ENCODE measurements around the gene ARL6IP6. TPM values are rescaled to one million over a fixed set of nuclear protein-coding genes. Genes with fewer than 3 reads are reported as not detected.
A peak's percentile ranks its signal among the peaks of the same experiment; 100 is the strongest.

Gene ARL6IP6
- total RNA-seq, result 10 to 100 TPM; 14.3 to 17.9 TPM
- total RNA-seq, result 28.0 to 28.6 reads per million in 2 donors

DNA sequence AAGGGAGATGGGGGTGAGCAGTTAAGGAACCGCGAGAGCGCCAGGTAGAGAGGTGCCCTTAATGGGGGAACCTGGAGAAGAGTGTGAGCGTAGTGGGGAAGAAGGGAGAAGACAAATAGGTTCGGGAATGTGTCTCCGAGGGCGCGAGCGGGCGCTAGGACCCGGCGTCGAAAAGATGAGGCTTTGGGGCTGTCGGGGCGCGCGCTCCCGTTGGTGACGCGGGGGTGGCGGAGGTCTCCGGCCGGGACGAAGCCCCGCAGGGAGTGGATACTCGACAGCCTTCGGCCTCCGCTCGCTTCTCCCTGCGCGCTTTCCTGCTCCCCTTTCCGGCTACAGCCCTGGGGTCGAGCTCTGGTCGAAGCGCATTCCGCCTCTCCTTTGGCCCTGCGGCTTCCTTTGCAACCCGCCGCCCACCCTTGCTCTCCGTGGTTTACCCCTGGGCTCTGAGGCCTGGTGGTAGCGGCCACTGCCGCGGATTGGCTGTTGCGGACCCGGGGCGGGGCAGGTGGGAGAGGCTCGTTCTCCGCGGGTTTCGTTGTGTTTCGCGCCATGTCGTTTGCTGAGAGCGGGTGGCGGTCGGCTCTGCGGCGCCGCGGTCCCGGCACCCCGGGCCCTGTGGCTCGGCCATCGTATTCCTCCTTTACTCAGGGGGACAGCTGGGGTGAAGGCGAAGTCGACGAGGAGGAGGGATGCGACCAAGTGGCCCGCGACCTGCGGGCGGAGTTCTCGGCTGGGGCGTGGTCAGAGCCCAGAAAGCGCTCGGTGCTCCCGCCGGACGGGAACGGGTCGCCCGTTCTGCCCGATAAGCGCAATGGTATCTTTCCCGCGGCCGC lies at the start of gene ARL6IP6:
TSS of gene ARL6IP6 (plus strand) at position 545 of the 833 bp plus-strand sequence. CDS start at position 550, 5 bp downstream.
- no peaks in the 10 kb centered on the region for H3K9me3 ChIP-seq (ENCODE audit: control insufficient read depth, low read length, poor library complexity, severe bottlenecking)
- peaks cover 38% of the 10 kb centered on the region for H3K4me1 Mint-ChIP-seq
- no peaks in the 10 kb centered on the region for H3K27me3 Mint-ChIP-seq
- peak within 1 kb of the TSS; percentile 100 for H3K4me3 Mint-ChIP-seq
- ATAC-seq, result peak; percentile 70
- peak within 1 kb of the TSS; percentile 100 for H3K27ac Mint-ChIP-seq
- H3K36me3 Mint-ChIP-seq (ENCODE audit: low read depth), result peaks cover 13% of the 10 kb centered on the region
- peak; percentile 88 to 90 (median 89) for DNase-seq

DNA sequence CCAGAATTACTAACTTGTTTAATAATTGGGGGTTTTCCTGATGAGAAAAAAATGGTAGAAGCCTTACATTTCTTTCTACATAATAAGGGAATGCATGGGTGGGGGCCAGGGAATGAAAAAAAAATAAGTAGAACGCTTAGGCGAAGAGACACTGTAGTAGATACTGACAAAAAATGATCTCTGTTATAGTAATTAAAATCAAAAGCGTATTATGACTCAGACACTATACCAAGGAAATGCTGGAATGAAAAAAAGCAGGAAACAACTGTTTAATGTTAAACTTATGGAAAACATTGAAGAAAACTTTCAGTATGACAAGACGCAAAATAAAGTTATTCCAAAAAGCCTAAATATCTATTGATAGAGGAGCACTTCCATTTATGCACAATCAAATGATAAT lies 44.1 kb upstream of the ARL6IP6 start:
- no peak for DNase-seq
- H3K36me3 Mint-ChIP-seq (ENCODE audit: low read depth), result peaks cover 4% of the 10 kb centered on the region
- no peaks in the 10 kb centered on the region for H3K4me1 Mint-ChIP-seq
- no peaks in the 10 kb centered on the region for H3K27me3 Mint-ChIP-seq
- H3K27ac Mint-ChIP-seq, result peak overlapping the region; percentile 51
- no peak overlapping the region for H3K4me3 Mint-ChIP-seq
- no peaks in the 10 kb centered on the region for H3K9me3 ChIP-seq (ENCODE audit: control insufficient read depth, low read length, poor library complexity, severe bottlenecking)
- no peak for ATAC-seq

DNA sequence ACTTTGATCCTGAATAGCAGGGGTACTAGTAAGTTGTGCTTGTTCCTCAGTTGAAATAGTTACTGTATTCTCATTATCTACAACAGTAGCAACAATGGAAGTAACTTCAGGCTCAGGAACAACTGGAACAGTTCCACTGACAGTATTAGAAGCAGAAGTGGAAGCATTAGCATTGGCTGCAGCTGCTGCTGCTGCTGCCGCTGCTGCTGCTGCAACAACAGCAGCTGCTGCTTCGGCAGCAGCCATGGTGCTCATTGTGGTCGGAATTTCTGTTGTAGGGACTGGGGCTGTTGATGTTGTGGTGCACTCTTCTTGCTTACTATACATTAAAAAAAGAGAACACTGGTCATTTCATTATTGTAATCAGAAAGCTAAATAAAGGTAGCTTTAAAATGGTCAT lies 42.0 kb upstream of the ARL6IP6 start:
- H3K36me3 Mint-ChIP-seq (ENCODE audit: low read depth), result peaks cover 4% of the 10 kb centered on the region
- H3K4me3 Mint-ChIP-seq, result no peak overlapping the region
- no peaks in the 10 kb centered on the region for H3K9me3 ChIP-seq (ENCODE audit: control insufficient read depth, low read length, poor library complexity, severe bottlenecking)
- no peaks in the 10 kb centered on the region for H3K27me3 Mint-ChIP-seq
- DNase-seq (no peak), ATAC-seq (no peak)
- peak overlapping the region; percentile 9 for H3K27ac Mint-ChIP-seq
- no peaks in the 10 kb centered on the region for H3K4me1 Mint-ChIP-seq

DNA sequence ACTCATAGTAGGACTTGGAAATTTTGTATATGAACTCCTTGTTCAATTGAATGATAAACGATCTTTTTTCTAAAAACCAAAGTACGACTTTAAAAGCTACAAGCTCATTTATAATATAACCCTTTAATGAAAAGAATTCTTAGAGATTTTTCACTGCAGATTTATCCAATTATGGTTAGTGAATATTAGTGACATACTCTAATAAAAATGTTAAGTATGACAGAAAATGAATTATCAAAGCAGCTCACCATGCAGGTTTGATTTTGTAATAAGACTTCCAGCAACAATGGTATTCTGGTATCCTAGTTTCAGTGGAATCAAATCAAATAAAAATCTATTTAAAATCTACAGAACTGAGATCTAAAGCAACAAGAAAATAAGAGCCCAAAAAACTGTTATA lies 39.6 kb upstream of the ARL6IP6 start:
- ATAC-seq, result no peak
- no peaks in the 10 kb centered on the region for H3K36me3 Mint-ChIP-seq (ENCODE audit: low read depth)

DNA sequence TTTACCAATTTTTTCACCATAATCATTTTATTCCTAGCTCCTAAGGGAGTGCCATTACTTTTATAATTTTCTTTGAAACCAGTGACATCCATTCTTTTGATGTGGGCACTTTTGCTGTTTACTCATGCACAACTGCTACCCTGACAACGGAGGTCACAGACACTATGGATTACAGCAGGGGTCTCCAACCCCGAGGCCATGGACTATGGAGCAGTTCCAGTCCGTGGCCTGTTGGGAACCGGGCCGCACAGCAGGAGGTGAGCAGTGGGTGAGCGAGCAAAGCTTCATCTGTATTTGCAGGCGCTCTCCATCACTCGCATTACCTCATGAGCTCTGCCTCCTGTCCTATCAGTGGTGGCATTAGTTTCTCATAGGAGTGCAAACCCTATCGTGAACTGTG lies 35.8 kb upstream of the ARL6IP6 start:
- no peak for DNase-seq
- Mint-ChIP-seq H3K27me3 (no peaks in the 10 kb centered on the region), H3K4me3 (no peak overlapping the region), H3K27ac (no peak overlapping the region), H3K36me3 (ENCODE audit: low read depth) (peaks cover 4% of the 10 kb centered on the region), H3K4me1 (peaks cover 26% of the 10 kb centered on the region)
- no peak for ATAC-seq
- H3K9me3 ChIP-seq (ENCODE audit: control insufficient read depth, low read length, poor library complexity, severe bottlenecking), result no peaks in the 10 kb centered on the region

More for the DNA sequence above, 39.6 kb upstream of the ARL6IP6 start:
- peaks cover 8% of the 10 kb centered on the region for H3K4me1 Mint-ChIP-seq
- no peak overlapping the region for H3K4me3 Mint-ChIP-seq
- no peak overlapping the region for H3K27ac Mint-ChIP-seq
- H3K9me3 ChIP-seq (ENCODE audit: control insufficient read depth, low read length, poor library complexity, severe bottlenecking), result no peaks in the 10 kb centered on the region
- no peaks in the 10 kb centered on the region for H3K27me3 Mint-ChIP-seq
- DNase-seq, result no peak

DNA sequence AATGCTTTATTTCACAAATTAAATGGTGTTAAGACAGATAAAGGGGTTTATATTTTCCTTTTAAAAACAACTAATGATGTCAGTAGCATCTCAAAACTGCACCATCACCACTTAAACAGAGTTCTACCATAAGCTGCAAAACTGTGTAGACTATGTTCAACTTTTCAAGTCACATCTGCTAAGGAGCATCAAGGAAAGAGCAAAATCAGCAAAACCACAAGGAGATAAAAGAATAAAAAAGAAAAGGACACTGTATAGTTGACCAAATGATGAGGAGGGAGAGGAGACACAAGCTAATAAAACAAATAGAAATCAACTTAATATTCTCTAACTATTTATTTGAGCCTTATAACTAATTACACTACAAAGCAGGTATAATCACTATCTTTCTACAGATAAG lies 35.0 kb upstream of the ARL6IP6 start:
- ATAC-seq (no peak), DNase-seq (no peak)
- peaks cover 28% of the 10 kb centered on the region for H3K4me1 Mint-ChIP-seq
- no peak overlapping the region for H3K27ac Mint-ChIP-seq
- H3K9me3 ChIP-seq (ENCODE audit: control insufficient read depth, low read length, poor library complexity, severe bottlenecking), result no peaks in the 10 kb centered on the region
- H3K4me3 Mint-ChIP-seq, result no peak overlapping the region
- H3K36me3 Mint-ChIP-seq (ENCODE audit: low read depth), result peaks cover 4% of the 10 kb centered on the region
- H3K27me3 Mint-ChIP-seq, result no peaks in the 10 kb centered on the region

DNA sequence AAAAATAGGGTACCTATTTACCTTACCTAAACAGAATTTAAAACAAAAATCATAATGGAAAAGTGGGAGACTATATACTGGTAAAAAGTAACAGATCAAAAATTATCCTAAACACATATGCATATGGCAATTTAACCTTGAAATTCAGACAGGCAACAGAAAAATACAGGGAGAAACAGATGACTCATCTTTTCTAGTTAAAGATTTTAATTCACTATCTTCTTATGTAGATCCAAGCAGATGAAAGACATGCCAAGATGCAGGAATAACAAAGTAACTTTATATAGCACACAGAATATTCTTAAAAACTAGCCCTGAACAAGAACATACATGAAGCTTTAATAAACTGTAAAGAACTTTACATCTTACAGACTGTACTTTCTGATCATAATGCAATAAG lies 32.1 kb upstream of the ARL6IP6 start:
- Mint-ChIP-seq H3K4me1 (peaks cover 32% of the 10 kb centered on the region), H3K36me3 (ENCODE audit: low read depth) (peaks cover 4% of the 10 kb centered on the region), H3K27ac (no peak overlapping the region), H3K4me3 (no peak overlapping the region), H3K27me3 (no peaks in the 10 kb centered on the region)
- no peak for ATAC-seq
- no peak for DNase-seq
- no peaks in the 10 kb centered on the region for H3K9me3 ChIP-seq (ENCODE audit: control insufficient read depth, low read length, poor library complexity, severe bottlenecking)

DNA sequence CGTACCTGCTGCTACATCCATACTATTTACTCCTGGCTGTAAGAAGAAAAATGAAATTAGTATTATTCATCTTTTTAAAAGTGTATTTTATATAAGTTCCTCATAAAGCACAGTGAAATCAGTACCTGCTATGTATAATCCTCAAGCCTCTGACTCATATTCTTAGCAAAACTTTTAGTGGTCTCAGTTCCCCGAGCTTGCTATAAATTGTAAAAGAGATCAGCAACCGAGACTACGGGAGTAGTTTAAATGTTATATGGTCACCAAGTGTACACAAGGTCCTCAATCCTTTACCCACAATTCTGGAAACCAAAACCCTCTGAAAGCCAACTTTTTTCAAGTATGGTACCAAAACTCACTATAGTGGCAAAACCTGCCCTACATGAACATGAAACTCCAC lies 25.4 kb upstream of the ARL6IP6 start:
- H3K27me3 Mint-ChIP-seq, result no peaks in the 10 kb centered on the region
- no peak overlapping the region for H3K4me3 Mint-ChIP-seq
- no peaks in the 10 kb centered on the region for H3K9me3 ChIP-seq (ENCODE audit: control insufficient read depth, low read length, poor library complexity, severe bottlenecking)
- H3K36me3 Mint-ChIP-seq (ENCODE audit: low read depth), result no peaks in the 10 kb centered on the region
- ATAC-seq, result no peak
- H3K27ac Mint-ChIP-seq, result peak overlapping the region; percentile 27
- DNase-seq, result no peak
- peaks cover 21% of the 10 kb centered on the region for H3K4me1 Mint-ChIP-seq

DNA sequence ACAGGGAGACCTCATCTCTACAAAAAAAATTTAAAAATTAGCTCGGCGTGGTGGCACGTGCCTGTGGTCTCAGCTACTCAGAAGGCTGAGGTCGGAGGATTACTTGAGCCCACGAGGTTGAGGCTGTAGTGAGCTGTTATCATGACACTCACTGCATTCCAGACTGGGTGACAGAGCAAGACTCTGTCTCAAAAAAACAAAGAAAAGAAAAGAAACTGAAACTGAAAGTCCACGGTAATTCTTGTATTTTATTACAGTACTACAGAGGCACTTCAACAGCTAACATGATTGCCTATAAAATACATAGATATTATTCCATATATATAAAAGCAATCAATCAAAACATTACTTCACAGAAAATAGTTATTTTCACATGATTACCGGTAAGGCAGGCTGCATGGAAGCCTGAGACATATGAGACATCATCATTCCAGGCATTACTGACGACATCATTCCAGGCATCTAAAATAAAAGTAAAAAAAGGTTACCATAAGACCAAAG lies 24.2 kb upstream of the ARL6IP6 start:
- Mint-ChIP-seq H3K4me3 (peak overlapping the region; percentile 83), H3K36me3 (ENCODE audit: low read depth) (no peaks in the 10 kb centered on the region), H3K27me3 (no peaks in the 10 kb centered on the region), H3K27ac (peak overlapping the region; percentile 92), H3K4me1 (peaks cover 18% of the 10 kb centered on the region)
- no peaks in the 10 kb centered on the region for H3K9me3 ChIP-seq (ENCODE audit: control insufficient read depth, low read length, poor library complexity, severe bottlenecking)
- no peak for DNase-seq
- peak; percentile 73 for ATAC-seq

DNA sequence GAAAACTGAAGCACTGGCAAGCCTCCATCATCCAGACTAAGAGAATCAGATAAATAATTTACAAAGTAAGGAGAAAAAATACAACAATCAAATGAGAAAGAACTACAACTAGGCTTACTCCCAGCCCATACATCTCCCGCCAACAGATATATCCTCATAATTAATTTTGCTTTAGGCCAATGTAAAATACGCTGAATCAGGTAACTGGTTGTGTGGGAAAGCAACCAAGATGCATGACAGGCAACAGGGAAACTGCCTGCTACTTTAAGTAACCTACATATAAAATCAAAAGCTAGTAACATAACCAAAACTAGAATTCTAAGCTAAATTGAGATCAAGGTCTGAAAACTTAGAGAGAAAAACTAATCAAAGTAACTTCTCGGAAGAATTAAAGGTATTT lies 22.7 kb upstream of the ARL6IP6 start:
- DNase-seq, result no peak
- no peaks in the 10 kb centered on the region for H3K36me3 Mint-ChIP-seq (ENCODE audit: low read depth)
- no peak overlapping the region for H3K4me3 Mint-ChIP-seq
- no peak for ATAC-seq
- peak overlapping the region; percentile 24 for H3K27ac Mint-ChIP-seq
- H3K4me1 Mint-ChIP-seq, result peaks cover 22% of the 10 kb centered on the region
- no peaks in the 10 kb centered on the region for H3K27me3 Mint-ChIP-seq
- H3K9me3 ChIP-seq (ENCODE audit: control insufficient read depth, low read length, poor library complexity, severe bottlenecking), result no peaks in the 10 kb centered on the region

DNA sequence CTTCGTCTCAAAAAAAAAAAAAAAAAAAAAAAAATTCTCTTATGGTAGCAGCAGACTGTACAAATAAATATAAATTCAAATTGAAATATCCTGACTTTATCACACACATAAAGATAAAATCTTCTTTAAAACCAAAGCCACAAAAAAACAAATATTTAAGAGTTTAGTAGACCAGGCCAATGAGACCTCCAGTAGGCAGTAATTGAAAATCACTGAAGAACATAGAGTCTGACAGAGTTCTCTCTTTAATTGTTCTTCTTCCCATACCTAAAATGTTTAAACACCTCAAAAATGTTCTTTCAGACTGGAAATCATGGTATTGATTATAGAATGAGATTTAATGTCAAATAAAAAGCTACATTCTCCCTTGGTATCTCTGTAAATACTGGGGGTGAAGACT lies 21.9 kb upstream of the ARL6IP6 start:
- DNase-seq (no peak), ATAC-seq (no peak)
- Mint-ChIP-seq H3K36me3 (ENCODE audit: low read depth) (no peaks in the 10 kb centered on the region), H3K4me1 (peaks cover 18% of the 10 kb centered on the region), H3K27ac (peak overlapping the region; percentile 24), H3K4me3 (no peak overlapping the region), H3K27me3 (no peaks in the 10 kb centered on the region)
- no peaks in the 10 kb centered on the region for H3K9me3 ChIP-seq (ENCODE audit: control insufficient read depth, low read length, poor library complexity, severe bottlenecking)

DNA sequence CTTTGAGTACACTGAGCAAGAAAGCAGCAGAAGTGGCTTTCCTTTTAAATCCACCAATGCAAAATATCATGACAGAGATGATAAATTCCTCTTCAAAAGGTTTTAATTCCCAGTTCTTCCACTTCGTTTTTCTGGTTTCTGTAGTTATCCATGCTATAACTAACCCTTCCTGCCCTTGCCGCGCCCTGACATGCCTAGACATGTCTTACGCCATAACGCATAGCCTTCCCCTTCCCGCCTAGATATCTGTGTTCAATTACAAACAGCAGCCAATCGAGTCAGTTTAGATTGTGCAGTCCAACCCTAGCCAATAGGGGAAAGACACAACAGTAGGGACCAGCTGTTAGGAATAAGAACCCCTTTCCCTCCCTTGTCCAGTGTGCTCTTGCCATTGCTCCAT lies 17.2 kb upstream of the ARL6IP6 start:
- no peak overlapping the region for H3K4me3 Mint-ChIP-seq
- no peaks in the 10 kb centered on the region for H3K9me3 ChIP-seq (ENCODE audit: control insufficient read depth, low read length, poor library complexity, severe bottlenecking)
- peaks cover 19% of the 10 kb centered on the region for H3K4me1 Mint-ChIP-seq
- ATAC-seq (no peak), DNase-seq (no peak)
- no peak overlapping the region for H3K27ac Mint-ChIP-seq
- H3K27me3 Mint-ChIP-seq, result no peaks in the 10 kb centered on the region
- no peaks in the 10 kb centered on the region for H3K36me3 Mint-ChIP-seq (ENCODE audit: low read depth)

DNA sequence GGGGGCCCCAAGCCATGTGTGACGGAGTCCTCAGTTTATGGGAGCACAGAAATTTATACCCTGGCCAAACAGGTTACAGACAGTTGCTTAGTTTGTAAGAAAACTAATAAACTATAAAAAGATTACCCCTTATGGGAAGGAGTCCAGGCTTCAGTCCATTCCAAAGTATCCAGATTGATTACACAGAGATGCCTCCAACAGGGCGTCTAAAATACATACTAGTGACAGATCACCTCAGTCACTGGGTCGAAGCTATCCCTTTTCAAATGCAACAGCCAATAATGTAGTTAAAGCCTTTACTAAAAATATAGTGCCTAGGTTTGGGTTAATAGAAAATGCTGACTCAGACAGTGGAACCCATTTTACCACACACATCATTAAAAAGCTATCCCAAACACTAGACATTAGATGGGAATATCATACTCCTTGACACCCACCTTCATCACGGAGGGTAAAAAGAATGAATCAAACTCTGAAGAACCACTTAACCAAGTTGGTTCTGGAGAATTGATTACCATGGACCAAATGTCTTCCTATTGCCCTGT lies 11.9 kb upstream of the ARL6IP6 start:
- Mint-ChIP-seq H3K36me3 (ENCODE audit: low read depth) (peaks cover 8% of the 10 kb centered on the region), H3K27me3 (no peaks in the 10 kb centered on the region), H3K27ac (peak overlapping the region; percentile 66), H3K4me1 (peaks cover 47% of the 10 kb centered on the region), H3K4me3 (no peak overlapping the region)
- DNase-seq (no peak), ATAC-seq (no peak)
- no peaks in the 10 kb centered on the region for H3K9me3 ChIP-seq (ENCODE audit: control insufficient read depth, low read length, poor library complexity, severe bottlenecking)
